Measurements from ENCODE around the gene ZNF416. TPM values are rescaled to one million over a fixed set of nuclear protein-coding genes. Genes with fewer than 3 reads are reported as not detected.

The ZNF416 gene
- 2.6 and 4.2 TPM in 2 replicates for total RNA-seq

DNA sequence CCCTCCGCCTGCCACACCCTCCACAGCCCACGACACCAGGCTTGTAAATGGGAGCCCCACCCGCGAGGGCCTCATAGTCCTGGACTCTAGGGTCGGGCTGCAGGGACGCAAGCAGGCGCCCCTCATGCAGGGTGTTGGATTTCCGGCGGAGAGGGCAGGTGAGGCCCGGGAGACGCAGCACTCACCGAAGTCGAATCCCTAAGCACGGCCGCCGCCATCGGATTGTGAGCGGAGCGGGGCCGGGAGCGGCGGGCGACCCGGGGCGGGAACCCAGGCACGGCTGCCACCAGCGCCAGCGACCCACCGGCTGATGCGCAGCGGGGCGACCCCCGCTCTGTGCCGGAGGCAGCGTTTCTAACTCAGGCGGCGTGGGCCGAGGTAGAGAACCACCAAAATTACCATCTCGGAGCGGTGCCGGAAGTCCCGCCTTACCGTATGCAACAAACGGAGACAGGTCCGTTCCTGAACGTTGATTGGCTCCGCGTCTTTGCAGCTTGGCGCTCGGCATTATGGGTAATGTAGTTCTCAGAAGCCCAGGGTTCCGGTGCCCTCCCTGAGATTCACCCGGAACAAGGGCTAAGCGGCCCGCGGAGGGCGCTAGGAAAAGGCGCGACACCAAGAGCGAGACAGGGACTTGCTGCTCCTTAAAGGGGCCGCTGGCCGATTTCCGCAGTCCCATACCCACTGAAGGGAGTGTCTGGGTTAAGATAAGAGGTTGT is at the start of gene ZNF416:
TSS of gene ZNF416 (minus strand) at position 425 of the 719 bp plus-strand sequence. CDS start at position 218, 207 bp downstream.

DNA sequence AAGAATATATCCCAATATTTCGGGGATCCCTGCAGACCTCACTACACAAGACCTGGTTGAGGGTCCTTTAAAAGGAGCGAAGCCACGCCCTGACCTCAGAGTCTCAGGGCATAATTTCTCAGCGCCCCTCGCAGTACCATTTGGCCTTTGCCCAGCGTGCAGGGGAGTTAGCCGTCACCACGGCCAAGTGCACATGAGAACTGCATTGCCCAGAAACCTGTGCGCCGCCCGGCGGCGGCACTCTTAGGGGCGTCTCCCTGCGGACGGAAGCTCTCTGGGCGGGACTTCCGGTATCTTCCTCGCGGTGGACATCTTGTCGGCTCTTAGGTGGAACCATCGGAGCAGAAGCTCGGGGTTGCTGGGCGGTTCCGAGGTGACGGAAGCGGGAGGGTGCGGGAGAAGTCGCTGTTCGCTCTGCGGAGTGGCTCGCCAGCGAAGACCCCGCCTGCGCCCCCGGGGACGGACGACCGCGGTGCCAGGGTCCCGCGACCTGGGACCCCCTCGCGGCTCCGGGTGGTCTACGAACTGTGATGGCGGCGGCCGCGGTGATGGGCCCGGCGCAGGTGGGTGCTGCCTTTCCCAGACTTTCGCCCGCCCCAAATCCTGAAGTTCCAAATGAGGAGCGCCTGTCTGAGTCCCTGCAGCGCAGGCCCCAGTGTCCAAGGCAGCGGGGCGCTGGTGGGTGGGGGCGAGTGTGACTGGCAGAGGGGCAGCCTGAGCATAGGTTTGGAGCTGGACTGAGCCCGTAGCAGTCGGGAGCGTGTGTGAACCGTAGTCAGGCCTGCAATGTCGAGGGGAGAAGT is 35.4 kb upstream of the ZNF416 start, which contains the start of gene ZNF134:
TSS of gene ZNF134 (plus strand) at position 302 of the 803 bp plus-strand sequence. CDS start 5,227 bp downstream, outside the sequence.

GRCh38 chr19:57599761-57600383 is 21.2 kb upstream of the ZNF416 start, which contains the start of gene ZNF530:
TSS of gene ZNF530 (plus strand) at chr19:57599885. CDS start at chr19:57604346, 4,461 bp downstream.

GRCh38 chr19:57583521-57584416 is 5.1 kb upstream of the ZNF416 start, which contains the start of gene ZIK1:
TSS of gene ZIK1 (plus strand) at chr19:57584145. CDS start at chr19:57584357, 212 bp downstream.

GRCh38 chr19:57559404-57560025 is 19.2 kb downstream of the ZNF416 start, which contains the start of gene ZNF550:
TSS of gene ZNF550 (minus strand) at chr19:57559863. CDS start at chr19:57559682, 181 bp downstream.

DNA sequence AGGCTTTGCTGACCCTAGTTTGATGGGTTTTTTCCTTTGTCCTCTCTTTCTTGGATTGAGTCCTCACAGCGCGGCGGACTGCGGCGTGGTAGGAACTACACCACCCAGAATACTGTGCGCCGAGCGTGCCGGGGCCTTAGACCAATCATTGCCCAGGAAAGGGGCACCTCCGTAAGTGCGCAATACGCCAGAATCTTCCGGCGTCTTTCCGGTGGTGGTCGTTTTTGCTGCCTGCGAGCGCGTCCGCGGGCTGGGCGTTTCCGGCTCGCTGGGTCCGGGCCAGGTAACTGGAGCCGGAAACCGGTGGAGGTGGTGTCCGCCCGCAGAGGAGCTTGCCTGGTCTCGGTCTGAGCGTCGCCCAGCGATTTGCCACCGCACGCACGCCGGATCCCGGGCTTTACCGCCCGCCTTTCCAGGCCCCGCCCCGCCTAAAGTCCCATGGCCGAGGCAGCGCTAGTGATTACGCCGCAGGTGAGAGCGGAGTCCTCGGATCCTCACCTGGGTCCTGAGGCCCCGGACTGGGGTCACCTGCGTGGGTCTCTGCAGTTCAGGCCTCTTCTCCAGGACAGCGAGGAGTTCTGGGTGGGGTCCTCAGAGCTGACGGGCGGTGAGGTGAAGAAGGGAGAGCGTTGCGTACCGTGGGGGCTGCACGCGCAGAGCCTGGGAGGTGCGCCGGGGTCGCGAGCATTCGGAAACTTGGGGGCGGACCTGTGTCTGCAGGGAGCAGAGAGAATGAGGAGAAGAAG is 51.4 kb downstream of the ZNF416 start, which contains the start of gene ZNF549:
TSS of gene ZNF549 (plus strand) at position 221 of the 746 bp plus-strand sequence. CDS start at position 439, 218 bp downstream.

Other genes starting within 250 kb of the ZNF416 start
- 3.6 and 5.5 TPM in 2 replicates for gene ZNF304, start 227.6 kb downstream of the ZNF416 start, total RNA-seq
- gene TRAPPC2B, start 215.4 kb downstream of the ZNF416 start, total RNA-seq, result 12.2 and 15.1 TPM in 2 replicates
- gene ZNF547, start 215.4 kb downstream of the ZNF416 start, total RNA-seq, result 0.65 and 0.89 TPM in 2 replicates
- 6.2 and 9.1 TPM in 2 replicates for gene ZNF548, start 189.1 kb downstream of the ZNF416 start, total RNA-seq
- gene ZNF17, start 167.8 kb downstream of the ZNF416 start, total RNA-seq, result 4.1 TPM in 2 replicates
- gene ZNF749, start 143.6 kb downstream of the ZNF416 start, total RNA-seq, result 7.5 and 16.3 TPM in 2 replicates
- under 0.01 TPM in 1 of 2 replicates, not detected in the other for gene VN1R1, start 121.8 kb downstream of the ZNF416 start, total RNA-seq
- gene ZNF772, start 101.3 kb downstream of the ZNF416 start, total RNA-seq, result 3.9 and 11.2 TPM in 2 replicates
- gene ZNF419, start 91.2 kb downstream of the ZNF416 start, total RNA-seq, result 3.7 and 9.6 TPM in 2 replicates
- gene ZNF773, start 79.0 kb downstream of the ZNF416 start, total RNA-seq, result 3.9 and 13.6 TPM in 2 replicates
- 2.3 and 4.6 TPM in 2 replicates for gene ZNF549, start 51.6 kb downstream of the ZNF416 start, total RNA-seq
- 2.8 and 3.9 TPM in 2 replicates for gene ZNF550, start 19.0 kb downstream of the ZNF416 start, total RNA-seq
- 4.1 and 7.5 TPM in 2 replicates for gene ZIK1, start 5.2 kb upstream of the ZNF416 start, total RNA-seq
- gene ZNF530, start 21.0 kb upstream of the ZNF416 start, total RNA-seq, result 3.5 and 4.1 TPM in 2 replicates
- gene ZNF134, start 35.3 kb upstream of the ZNF416 start, total RNA-seq, result 9.6 and 17.4 TPM in 2 replicates
- 4.2 and 7.5 TPM in 2 replicates for gene ZNF211, start 54.3 kb upstream of the ZNF416 start, total RNA-seq
- gene ZSCAN4, start 90.0 kb upstream of the ZNF416 start, total RNA-seq, result not detected in 2 replicates
- 4.6 and 7.2 TPM in 2 replicates for gene ZNF551, start 103.1 kb upstream of the ZNF416 start, total RNA-seq
- 0.98 and 2.2 TPM in 2 replicates for gene ZNF154, start 130.3 kb upstream of the ZNF416 start, total RNA-seq
- gene ZNF671, start 148.7 kb upstream of the ZNF416 start, total RNA-seq, result 2.9 and 4.7 TPM in 2 replicates
- gene ZNF776, start 167.9 kb upstream of the ZNF416 start, total RNA-seq, result 8.0 and 14.2 TPM in 2 replicates
- gene ZNF586, start 190.8 kb upstream of the ZNF416 start, total RNA-seq, result 6.8 and 8.1 TPM in 2 replicates
- gene ZNF552, start 236.0 kb upstream of the ZNF416 start, total RNA-seq, result 3.9 and 5.8 TPM in 2 replicates

All from mesangial cell (primary cell).